ENCODE data around the gene UFD1.

DNA sequence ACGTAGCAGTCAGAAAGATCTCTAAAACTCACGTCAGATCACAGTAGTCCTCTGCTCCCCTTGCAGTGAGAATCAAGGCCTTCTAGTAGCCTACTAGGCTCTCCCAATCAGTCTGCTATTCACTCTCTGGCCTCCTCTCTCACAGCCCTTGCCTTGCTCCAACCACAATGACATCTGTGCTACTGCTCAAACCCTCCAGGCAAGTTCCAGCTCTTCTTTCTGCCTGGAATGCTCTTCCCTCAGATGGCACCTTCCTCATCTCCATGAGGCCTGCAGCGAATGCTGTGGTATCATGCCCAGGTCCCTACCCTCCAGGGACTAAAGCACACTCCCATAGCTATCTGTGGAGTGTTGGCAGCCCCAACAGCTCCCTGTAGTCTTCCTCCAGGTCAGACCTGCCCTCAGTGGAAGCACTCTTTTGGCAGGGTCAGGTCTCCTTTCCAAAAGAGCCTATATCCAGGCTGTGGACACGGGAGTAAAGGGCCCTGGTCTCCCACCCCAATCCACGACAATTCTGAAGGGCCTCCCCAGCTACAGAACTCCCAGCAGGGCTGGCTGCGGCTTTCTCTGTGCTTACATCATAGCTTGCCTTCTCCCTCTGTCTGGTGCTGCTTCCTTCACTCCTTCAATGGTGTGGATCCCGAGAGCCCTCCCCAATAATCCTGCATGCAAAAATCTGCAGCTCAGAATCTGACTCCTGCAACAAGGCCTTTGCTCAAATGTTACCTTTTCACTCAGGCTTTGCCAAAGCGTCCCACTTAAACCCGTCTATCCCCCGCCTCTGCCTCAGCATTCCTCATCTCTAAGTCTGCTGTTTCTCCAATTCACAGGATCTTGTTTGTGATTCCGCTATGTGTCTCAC, 56.3 kb downstream of the UFD1 start:
- TF ChIP-seq, protein P1, sequence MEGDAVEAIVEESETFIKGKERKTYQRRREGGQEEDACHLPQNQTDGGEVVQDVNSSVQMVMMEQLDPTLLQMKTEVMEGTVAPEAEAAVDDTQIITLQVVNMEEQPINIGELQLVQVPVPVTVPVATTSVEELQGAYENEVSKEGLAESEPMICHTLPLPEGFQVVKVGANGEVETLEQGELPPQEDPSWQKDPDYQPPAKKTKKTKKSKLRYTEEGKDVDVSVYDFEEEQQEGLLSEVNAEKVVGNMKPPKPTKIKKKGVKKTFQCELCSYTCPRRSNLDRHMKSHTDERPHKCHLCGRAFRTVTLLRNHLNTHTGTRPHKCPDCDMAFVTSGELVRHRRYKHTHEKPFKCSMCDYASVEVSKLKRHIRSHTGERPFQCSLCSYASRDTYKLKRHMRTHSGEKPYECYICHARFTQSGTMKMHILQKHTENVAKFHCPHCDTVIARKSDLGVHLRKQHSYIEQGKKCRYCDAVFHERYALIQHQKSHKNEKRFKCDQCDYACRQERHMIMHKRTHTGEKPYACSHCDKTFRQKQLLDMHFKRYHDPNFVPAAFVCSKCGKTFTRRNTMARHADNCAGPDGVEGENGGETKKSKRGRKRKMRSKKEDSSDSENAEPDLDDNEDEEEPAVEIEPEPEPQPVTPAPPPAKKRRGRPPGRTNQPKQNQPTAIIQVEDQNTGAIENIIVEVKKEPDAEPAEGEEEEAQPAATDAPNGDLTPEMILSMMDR (IDR thresholded peaks at IDR 0.05), result no peak
- no peak for TF ChIP-seq POLR2A (IDR thresholded peaks at IDR 0.05)

Measured in esophagus squamous epithelium (tissue), 4 donors.